ENCODE measurements around the gene ERMAP.

- TF ChIP-seq CTCF (IDR thresholded peaks at IDR 0.05) (no peak), POLR2A (IDR thresholded peaks at IDR 0.05) (no peak)
Observed at GRCh38 chr1:42841440-42842147, 24.7 kb downstream of the ERMAP start.
